NB4 (cell line): ENCODE results near the gene LOXL3.

Experiments
- POLR2A ChIP-seq: IDR thresholded peaks from 2 replicates; pipeline ENCODE4 v1.6.1; 2011; ENCODE audit warnings: mild to moderate bottlenecking; ENCODE audit not compliant: insufficient read length; ENCODE audit errors: extremely low read depth
- TF ChIP-seq, protein P1 (sequence below): IDR thresholded peaks from one replicate; pipeline ENCODE4 v1.5.1; 2012; ENCODE audit warnings: low read depth, low read length
- TF ChIP-seq, protein P2 (sequence below): IDR thresholded peaks from 2 replicates; pipeline ENCODE4 v1.6.1; 2011; ENCODE audit warnings: low read depth, low read length

DNA sequence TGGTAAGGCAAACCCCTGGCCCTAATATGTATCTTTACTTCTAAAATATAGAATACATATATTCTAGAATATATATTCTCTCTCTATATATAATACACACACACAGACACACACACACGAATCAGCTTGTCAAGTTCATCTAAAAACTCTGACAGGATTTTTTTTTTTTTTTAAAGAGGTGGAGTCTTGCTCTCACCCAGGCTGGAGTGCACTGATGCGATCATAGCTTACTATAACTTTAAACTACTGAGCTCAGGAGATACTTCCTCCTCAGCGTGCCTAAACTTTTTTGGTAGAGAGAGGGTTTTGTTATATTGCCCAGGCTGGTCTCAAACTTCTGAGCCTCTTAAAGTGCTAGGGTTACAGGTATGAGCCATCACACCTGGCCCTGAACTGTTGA, 45.9 kb upstream of the LOXL3 start:
- TF ChIP-seq, protein P1, sequence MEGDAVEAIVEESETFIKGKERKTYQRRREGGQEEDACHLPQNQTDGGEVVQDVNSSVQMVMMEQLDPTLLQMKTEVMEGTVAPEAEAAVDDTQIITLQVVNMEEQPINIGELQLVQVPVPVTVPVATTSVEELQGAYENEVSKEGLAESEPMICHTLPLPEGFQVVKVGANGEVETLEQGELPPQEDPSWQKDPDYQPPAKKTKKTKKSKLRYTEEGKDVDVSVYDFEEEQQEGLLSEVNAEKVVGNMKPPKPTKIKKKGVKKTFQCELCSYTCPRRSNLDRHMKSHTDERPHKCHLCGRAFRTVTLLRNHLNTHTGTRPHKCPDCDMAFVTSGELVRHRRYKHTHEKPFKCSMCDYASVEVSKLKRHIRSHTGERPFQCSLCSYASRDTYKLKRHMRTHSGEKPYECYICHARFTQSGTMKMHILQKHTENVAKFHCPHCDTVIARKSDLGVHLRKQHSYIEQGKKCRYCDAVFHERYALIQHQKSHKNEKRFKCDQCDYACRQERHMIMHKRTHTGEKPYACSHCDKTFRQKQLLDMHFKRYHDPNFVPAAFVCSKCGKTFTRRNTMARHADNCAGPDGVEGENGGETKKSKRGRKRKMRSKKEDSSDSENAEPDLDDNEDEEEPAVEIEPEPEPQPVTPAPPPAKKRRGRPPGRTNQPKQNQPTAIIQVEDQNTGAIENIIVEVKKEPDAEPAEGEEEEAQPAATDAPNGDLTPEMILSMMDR = no peak
- TF ChIP-seq POLR2A = no peak
- TF ChIP-seq, protein P2, sequence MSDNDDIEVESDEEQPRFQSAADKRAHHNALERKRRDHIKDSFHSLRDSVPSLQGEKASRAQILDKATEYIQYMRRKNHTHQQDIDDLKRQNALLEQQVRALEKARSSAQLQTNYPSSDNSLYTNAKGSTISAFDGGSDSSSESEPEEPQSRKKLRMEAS = no peak
